ENCODE data around the gene CACNA1D. TPM values are rescaled to one million over a fixed set of nuclear protein-coding genes. Genes with fewer than 3 reads are reported as not detected.

CACNA1D gene
- total RNA-seq, 1 donor from 2014 or later = 8.0 TPM

DNA sequence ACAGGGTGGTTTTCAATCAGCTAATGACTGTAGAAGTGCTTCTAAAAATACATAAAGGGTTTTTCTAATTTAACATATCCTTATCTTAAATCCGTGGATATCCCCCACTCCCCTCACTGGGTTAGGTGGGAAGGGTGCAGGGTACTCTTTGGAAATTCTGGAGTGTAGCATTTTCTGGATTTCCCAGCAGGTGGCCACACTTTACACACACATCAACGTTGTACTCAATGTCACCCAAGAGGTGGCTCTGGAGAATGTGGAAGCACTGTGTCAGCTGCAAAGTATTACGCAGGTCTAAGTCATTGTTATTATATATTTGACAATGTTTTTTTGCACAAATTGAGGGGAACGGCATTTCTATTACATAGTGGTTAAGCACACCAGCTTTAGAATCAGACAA is 183.0 kb downstream of the CACNA1D start:
- ATAC-seq (peak; percentile 97), DNase-seq (ENCODE audit: low spot score) (no peak)

- ATAC-seq = no peak
- no peak for DNase-seq (ENCODE audit: low spot score)
These were observed 185.6 kb downstream of the CACNA1D start for GRCh38 chr3:53680028-53680427.

- DNase-seq (ENCODE audit: low spot score) (no peak), ATAC-seq (peak; percentile 67)
These were observed 188.4 kb downstream of the CACNA1D start for GRCh38 chr3:53682807-53683206.

GRCh38 chr3:53688066-53688465 is 193.7 kb downstream of the CACNA1D start:
- DNase-seq (ENCODE audit: low spot score) (no peak), ATAC-seq (no peak)

GRCh38 chr3:53688989-53689388 is 194.6 kb downstream of the CACNA1D start:
- DNase-seq (ENCODE audit: low spot score) (no peak), ATAC-seq (no peak)

DNA sequence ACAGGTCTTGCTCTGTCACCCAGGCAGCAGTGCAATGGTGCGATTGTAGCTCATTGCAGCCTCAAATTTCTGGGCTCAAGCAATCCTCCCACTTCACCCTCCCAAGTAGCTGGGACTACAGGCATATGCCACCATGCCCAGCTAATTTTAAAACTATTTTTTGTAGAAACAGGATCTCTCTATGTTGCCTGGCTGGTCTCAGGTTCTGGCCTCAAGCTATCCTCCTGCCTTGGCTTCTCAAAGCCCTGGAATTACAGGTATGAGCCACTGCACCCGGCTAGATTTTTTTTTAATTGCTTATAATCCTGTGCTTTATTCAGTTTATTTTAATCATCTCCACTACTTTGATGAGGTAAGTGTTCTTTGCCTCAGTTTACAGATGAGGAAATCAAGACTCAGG is 195.3 kb downstream of the CACNA1D start:
- ATAC-seq (no peak), DNase-seq (ENCODE audit: low spot score) (no peak)

- DNase-seq (ENCODE audit: low spot score) (no peak), ATAC-seq (no peak)
These were observed 196.1 kb downstream of the CACNA1D start for GRCh38 chr3:53690521-53690920.

GRCh38 chr3:53691349-53691748 is 196.9 kb downstream of the CACNA1D start:
- ATAC-seq = no peak
- no peak for DNase-seq (ENCODE audit: low spot score)

- DNase-seq (ENCODE audit: low spot score) = no peak
- no peak for ATAC-seq
These were observed 197.5 kb downstream of the CACNA1D start for GRCh38 chr3:53691885-53692284.

- no peak for DNase-seq (ENCODE audit: low spot score)
- ATAC-seq = no peak
These were observed 199.0 kb downstream of the CACNA1D start for GRCh38 chr3:53693451-53693850.

DNA sequence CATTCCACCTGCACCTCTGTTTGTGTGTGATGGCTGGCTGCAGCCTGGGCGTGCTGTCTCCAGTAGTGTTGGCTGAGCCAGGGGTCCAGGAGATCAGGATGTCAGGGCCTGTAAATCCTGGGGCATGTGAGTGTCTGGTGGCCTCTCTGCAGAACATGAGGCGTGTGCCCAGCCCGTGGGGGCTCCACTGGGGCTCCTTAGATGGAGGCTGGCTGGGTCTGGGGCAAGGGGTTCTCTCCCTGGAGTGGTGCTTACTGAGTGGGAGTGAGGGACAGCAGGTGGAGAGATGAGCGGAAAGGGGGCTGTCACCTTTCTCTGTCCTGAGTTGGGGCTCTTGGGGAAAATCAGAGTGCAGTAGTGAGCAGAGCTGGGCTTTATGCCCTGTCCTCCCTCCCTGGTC is 199.6 kb downstream of the CACNA1D start:
- DNase-seq (ENCODE audit: low spot score) (no peak), ATAC-seq (no peak)

DNA sequence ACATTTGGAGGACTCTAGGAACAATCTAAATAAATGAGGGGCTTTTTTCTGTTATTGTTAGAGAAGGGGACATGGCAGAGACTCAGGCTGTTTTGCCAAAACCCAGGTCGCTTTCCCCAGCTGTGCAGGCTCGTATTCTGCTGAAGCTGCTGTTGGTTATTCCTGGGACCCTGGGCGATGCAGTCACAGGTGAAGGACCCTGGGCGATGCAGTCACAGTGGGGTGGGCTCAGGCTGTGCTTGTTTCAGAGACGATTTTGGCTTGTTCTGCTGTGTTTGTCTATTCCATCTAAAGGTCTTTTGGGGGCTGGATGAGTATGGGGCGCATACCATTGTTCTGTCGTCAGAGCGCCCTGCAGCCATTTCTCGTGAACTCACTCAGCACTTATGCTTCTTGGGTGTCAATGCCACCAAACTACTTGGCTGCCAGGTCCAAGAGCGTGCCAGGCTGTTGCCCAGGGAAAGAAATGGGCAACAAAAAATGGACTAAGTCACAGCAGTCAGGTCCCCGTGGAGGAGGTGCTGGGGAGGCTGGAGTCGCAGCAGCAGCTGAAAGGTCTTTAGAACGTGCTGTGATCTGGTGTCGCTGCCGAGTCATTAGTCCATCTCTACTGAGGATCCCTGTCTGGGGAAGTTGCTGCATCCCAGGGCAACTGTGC is 200.4 kb downstream of the CACNA1D start:
- ATAC-seq (no peak), DNase-seq (ENCODE audit: low spot score) (no peak)

GRCh38 chr3:53695324-53695690 is 200.9 kb downstream of the CACNA1D start:
- ATAC-seq (no peak), DNase-seq (ENCODE audit: low spot score) (no peak)

- ATAC-seq = peak; percentile 96
- DNase-seq (ENCODE audit: low spot score) = no peak
These were observed 202.2 kb downstream of the CACNA1D start for GRCh38 chr3:53696401-53697172.

- DNase-seq (ENCODE audit: low spot score) = no peak
- no peak for ATAC-seq
These were observed 206.0 kb downstream of the CACNA1D start for GRCh38 chr3:53700441-53700840.

DNA sequence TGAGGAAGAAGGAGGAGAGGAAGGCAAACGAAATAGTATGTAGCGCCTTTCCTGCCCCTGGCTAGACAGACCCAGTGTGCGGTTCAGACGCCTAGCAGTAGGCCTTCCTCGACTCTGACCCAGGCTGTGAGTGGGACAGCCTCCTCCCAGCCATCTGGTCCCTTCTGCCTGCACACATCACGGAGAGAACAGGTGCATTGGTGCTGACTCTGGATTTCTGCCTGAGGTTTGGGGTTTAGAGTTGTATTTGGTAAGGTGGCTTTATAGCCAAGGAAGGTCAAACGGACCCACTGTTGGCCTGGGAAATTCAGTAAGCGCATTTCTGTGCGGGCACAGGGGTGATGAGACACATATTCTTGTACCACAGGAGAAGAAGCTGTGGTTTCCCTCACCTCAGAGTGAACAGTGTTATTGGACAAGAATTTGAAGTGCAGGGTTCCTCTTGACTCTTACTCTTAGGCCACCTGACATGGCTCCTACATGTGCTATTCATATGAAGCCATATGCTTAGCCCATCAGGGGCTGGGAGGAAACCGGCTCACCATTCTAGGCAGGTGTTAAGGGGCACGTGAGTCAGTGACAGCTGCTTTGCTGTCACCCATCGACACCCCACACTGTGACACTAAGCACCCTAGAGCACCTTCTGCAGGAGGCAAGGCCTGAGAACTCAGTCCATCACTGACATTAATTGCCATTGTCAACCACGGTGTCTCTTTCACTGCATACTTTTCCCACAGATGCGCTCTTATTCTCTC is 208.5 kb downstream of the CACNA1D start:
- DNase-seq (ENCODE audit: low spot score) = no peak
- ATAC-seq = no peak

DNA sequence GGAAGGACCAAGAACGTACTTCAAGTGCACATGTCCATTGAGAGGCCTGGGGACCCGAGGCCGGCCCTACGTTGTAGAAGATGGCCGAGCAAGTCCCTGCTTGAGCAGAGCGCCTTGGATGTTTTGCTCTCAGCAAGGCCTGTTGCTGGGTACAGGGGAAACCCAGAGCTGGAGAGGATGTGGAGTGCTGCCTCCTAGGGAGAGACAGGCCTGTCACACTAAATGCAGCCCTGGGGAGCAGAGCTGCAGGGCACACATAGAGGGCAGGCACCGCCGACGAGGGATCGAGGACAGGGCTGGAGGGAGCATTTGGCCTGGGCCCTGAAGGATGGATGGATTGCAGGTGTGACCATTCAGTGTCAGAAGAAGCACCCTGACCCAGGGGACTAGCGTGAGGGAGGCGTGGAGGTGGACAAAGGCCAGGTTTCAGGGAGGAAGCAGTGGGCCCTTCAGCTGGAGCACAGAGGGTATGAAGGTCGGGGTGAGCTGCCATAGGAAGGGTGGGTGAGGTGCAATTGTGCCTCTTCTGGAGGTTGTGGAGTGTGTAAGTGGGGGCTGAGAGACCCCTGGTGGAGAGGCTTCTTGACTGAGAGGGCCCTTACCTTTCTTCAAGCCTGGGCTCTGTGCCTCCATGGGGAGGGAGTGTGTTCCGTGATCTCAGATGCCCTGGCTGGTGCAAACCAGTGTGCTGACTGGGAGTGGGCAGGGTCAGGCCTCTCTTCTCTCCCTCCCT is 209.4 kb downstream of the CACNA1D start:
- no peak for DNase-seq (ENCODE audit: low spot score)
- ATAC-seq = no peak

DNA sequence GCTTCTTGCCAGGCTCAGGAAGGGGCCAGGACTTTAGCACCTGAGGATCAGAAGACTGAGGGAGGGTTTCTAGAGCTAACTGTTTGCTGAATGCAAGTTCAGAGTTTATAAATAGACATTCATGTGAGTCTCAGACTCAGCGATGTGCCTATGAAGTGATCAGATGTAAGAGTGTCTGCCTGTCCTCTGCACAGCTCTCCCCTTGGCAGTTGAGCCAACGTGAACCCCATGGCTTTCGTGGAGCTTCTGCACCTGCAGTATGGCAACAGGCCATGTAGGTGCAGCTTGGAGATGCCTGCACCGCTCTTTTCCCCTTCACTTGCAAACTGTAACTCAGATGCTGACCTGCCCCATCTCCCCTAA is 209.9 kb downstream of the CACNA1D start:
- DNase-seq (ENCODE audit: low spot score) (no peak), ATAC-seq (no peak)

GRCh38 chr3:53705024-53705745 is 210.8 kb downstream of the CACNA1D start:
- ATAC-seq (no peak), DNase-seq (ENCODE audit: low spot score) (no peak)

DNA sequence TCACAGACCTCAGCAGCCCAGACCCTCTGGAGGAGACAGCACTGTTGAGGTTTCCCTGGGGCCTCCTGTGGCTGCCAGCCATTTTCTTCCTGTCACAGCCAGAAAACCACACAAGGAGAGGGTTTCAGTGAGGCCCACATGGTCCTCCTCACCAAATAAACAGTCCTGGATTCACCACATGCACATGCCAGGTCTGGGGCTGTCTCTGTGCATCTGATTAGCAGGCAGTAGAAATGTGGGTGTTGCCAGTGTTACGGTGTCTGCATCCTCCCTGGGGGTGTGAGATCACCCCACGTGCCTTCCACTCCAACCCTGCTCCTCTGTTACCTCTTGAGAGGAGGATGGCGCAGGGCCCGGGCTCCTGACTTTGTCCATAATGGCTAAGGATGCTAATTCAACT is 211.4 kb downstream of the CACNA1D start:
- DNase-seq (ENCODE audit: low spot score) = no peak
- ATAC-seq = no peak

- ATAC-seq = no peak
- DNase-seq (ENCODE audit: low spot score) = no peak
These were observed 212.8 kb downstream of the CACNA1D start for GRCh38 chr3:53707222-53707621.
